GM19351 (cell line): ENCODE data around the gene CACNA2D4.
"Not testable (repeated sequence)": the region's sequence is repeated elsewhere in the genome, so short reads cannot be mapped to it uniquely, and the experiment has no call there.

ENCODE experiments used
- ATAC-seq: cut with Tn5 transposase; IDR thresholded peaks from one replicate; pipeline ENCODE4 v1.9.1; 2021; ENCODE audit warnings: mild to moderate bottlenecking, moderate library complexity; ENCODE audit not compliant: unreplicated experiment

The CACNA2D4 gene

DNA sequence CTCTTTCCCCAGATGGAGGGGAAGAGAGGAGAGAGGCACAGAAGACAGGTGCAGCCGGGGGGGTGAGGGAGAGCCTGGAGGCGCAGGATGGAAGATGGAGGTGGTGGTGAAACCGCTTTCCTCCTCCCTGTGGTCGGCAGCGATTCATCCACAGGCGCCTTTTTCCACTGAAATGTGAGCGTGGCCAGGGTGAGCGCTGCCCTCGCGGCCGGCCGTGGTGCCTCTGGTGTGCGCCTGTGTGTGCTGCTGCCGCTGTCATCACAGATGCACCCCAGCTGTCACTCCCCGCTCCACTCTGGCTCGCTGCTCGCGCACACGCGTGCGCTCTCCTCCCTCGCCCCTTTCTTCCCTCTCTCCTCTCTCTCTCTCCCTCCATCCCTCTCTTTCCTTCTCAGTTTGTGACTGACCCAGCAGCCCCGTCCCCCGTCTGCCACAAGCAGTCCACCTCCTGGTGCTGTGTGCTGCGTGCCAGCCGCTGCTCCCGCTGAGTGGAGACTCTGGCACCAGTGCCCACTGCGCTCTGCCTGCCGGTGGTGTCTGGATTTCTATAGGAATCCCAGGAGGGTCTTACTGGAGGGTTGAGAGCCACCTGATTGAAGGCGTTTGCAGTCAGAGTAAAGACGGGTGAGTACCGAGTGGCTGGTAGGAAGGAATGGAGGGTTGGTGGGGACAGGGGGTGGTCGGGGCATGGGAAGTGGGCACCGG lies 98.1 kb downstream of the CACNA2D4 start, which contains the start of gene LRTM2:
Gene LRTM2, plus strand, starts transcription at position 375 of the 705 bp plus-strand sequence. CDS start 7,584 bp downstream, outside the sequence.
- ATAC-seq = no peak

DNA sequence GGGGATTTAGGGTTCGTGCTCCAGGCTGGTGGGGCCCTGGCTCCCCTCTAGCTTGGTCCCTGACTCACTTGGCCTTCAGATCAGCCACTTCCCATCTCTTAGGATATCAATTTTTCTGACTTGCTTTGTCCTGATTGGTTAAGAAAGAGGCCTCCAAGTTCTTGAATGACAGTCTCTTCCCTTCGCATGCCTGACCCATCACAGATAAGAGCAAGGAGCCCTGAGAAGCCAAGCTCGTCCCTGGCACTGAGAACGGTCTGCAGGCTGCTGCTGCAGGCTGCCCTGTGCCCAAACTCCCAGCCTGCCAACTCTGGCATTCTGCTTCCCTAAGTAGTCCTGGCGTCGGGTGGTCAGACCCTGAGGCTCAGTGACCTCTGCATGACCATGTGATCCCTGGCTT lies 98.9 kb downstream of the CACNA2D4 start:
- no peak for ATAC-seq

DNA sequence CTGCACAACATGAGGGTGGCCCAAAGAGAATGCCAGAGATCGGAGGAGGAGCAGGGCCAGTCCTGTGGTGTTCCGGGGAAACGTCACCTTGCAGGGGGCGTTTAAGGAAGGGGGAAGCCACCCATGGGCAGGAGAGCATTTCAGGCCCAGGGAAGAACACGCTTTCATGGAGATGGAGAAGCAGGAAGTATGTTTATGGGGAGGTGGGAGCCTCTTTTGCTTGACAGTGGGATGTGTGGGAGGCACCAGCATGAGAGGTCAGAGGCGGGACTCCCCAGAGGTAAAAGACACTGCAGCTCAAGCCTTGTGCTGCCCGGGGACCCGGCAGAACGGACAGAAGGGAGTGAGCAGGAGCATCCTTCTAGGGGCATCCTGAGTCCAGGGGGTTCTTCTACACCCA lies 99.4 kb downstream of the CACNA2D4 start:
- no peak for ATAC-seq

DNA sequence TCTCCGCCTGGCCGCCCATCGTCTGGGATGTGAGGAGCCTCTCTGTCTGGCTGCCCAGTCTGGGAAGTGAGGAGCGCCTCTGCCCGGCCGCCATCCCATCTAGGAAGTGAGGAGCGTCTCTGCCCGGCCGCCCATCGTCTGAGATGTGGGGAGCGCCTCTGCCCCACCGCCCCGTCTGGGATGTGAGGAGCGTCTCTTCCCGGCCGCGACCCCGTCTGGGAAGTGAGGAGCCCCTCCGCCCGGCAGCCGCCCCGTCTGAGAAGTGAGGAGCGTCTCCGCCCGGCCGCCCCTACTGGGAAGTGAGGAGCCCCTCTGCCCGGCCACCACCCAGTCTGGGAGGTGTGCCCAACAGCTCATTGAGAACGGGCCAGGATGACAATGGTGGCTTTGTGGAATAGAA lies 100.5 kb downstream of the CACNA2D4 start:
- ATAC-seq = not testable (repeated sequence)

DNA sequence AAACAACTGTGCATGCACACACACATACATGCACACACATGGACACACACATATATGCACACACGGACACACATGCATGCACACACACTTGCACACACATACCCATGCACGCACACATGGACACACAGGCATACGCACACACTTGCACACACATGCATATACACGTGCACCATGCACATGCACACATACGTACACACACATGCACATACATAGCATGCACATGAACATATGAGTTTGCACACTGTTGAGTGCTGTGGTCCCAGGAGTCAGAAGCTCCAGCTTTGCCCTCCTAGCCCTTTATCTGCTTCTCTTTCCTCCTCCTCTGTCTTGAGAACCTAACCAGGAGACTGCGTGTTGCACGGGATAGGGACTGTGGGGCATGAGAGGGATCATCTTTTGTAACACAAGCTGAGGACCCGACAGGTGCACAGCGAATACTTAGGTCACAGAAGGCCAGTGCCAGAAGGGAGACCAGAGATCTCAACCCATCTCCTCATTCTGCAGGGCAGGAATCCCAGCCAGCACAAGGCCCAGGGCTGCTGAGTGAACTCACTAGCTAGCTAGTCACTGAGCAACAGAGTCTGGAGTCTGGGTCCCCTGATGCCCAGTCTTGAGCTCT lies 101.6 kb downstream of the CACNA2D4 start:
- no peak for ATAC-seq

DNA sequence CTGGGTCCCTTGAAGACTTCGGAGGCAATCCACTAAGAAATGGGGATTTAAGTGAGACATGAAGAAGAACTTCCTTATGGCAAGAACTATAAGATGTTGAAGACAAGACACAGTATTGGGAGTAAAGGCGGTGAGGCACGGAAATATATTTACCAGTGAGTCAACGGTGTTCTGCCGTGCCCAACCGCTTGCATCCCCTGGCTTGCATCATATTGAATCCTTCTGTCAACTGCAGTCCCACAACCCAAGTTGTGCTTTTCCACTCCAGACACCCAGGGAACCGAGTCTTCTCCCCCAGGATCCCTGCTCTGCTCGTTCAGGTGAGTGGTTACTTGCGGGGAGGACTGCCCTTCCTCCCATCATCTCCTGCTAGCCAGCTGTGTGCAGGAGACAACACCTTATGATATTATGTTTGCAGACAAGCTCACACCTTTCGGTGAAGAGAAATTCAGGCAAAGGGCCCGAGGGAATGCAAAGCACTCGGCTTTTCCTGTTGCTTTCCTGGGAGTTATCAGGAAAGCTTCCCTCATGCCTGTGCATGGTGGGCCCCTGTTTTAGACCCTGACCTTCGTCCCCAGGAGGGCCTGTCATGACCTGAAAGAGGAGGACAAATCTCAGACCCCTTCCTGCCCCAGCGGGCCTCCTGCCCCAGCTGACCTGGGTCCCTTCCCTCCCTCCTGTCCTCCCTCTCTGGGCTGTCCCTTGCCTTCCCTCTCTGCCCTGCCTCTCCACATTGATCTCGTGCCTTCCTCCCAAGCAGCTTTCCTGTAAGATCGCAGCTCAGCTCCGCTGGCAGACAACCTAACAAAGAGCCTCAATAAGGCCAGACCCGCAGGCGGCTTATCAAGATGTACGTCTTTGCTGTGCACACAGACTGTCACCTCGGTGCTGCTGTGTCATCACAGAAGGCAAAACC lies 102.4 kb downstream of the CACNA2D4 start:
- ATAC-seq = no peak

DNA sequence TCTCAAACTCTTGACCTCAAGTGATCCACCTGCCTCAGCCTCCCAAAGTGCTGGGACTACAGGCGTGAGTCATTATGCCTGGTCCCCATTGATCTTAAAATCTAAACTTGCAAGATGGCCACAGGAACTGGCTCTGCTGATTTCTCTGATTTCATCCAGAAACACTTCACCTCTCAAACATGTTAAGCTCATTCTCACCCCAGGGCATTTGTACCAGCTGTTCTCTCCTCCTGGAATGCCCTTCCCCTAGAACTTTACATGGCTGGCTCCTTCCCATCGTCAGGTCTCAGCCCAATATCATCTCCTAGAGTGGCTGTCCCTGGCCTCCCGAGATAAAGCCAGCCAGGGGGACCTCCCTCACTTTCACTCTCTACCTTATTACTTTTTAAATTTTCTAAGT lies 103.3 kb downstream of the CACNA2D4 start:
- no peak for ATAC-seq

DNA sequence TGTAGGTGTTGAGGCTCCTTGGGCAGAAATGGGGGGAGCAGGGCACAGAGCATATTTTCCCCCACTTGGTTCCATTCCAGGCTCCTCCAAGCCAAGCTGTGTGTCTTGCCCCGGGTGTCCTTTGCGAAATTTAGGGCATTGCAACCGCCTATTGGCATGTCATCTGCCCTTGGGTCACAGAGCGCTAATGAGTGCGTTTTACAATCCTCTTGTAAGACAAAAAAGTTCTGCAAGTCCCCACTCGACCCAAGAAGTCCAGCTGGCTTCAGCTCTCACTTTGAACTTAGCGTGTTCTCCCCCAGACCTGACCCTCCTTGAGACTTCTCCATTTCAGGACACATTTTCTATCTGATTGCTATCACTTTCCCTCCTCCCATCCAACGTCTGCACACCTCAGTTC lies 104.2 kb downstream of the CACNA2D4 start:
- no peak for ATAC-seq

DNA sequence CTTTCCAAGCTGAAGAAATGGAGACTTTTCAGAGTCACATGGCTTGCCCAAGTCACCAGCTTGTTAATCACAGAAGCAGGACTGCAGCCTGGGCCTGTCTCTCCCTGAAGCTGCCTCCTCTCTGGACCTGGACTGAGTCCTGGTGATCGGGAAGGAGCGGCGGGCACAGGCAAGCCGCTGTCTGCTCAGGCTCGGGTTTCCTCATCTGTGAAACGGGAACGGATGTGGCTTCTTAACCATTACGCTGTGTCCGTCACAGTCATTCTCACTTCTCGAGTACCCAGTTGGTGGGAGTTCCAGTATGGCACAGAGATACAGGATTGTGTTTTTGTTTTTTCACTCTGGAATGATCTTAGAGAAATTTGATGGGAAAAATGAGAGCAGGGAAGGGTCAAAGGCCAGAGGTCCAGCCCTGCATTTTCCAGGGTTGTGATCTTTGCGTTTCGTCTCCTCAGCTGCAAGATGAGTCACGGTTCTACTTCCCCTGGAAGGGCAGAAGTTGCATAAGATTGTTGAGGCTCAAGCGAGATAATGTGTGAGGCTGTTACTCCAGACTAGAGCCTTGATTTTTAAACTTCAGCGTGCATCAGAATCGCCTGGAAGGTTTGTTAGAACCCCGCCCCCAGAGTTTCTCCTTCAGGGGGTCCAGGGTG lies 105.7 kb downstream of the CACNA2D4 start:
- no peak for ATAC-seq

DNA sequence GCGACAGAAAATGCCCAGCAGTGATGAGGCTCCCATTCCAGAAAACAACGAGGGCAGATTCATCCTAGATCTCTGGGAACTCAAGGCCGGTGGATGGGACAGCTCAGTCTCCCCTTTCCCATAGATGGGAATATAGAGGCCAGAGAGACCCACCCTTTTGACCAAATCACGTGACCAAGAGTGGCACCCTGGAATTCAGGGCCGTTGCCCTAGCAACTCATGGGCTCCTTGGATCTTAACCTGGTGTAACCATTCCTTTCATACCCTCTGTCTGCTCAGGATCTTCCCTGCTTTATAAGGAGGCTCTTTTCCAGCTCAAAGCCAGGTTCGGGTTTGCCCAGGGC lies 106.5 kb downstream of the CACNA2D4 start:
- ATAC-seq = no peak

DNA sequence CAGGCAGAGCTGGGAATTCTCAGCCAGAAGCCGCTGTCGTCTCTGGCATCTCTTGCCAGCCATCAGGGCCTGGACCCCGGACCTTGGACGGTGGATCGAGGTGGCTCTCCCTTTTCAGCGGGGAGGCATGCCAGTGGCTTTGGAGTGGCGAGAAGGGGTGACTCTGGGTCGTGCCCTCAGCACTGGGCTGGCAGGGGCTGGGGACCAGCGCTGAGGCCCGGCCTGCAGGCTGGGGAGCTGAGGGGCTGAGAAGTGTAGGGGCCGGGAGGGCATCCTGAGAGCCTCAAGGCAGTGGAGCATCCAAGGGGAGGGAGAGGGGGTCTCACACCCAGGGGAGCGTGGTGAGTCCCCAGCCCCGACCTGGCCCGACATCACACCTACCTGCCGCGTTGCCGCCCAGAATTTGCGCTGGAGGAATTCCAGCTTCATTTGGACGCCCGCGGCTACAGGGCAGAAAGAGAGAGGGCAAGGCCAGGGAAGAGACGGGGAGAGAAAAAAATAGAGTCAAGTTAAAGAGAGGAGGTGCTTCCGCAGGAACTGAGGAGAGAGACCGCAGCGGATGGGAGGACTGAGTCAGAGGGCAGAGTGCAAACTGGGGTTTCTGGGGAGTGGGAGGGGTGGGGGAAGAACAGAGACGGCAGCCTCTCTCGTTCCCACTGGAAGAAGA lies 107.0 kb downstream of the CACNA2D4 start:
- ATAC-seq = no peak

DNA sequence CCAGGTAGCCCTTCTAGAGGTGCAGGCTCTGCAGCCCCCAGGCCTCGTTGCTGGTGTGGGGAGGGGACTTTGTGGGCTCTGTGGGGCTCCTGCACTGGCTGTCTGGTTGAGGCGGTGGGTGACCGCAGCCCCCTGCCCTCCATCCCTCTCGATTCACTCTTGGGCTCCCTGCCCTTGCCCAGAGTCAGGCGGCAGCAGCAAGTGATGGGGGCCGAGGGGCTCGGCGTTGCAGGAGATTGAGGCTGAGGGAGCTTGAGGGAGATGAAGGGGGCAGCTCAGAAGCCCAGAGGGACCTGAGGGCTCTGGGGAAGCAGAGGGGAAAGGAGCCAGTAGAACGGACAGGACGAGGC lies 107.5 kb downstream of the CACNA2D4 start:
- ATAC-seq = no peak

DNA sequence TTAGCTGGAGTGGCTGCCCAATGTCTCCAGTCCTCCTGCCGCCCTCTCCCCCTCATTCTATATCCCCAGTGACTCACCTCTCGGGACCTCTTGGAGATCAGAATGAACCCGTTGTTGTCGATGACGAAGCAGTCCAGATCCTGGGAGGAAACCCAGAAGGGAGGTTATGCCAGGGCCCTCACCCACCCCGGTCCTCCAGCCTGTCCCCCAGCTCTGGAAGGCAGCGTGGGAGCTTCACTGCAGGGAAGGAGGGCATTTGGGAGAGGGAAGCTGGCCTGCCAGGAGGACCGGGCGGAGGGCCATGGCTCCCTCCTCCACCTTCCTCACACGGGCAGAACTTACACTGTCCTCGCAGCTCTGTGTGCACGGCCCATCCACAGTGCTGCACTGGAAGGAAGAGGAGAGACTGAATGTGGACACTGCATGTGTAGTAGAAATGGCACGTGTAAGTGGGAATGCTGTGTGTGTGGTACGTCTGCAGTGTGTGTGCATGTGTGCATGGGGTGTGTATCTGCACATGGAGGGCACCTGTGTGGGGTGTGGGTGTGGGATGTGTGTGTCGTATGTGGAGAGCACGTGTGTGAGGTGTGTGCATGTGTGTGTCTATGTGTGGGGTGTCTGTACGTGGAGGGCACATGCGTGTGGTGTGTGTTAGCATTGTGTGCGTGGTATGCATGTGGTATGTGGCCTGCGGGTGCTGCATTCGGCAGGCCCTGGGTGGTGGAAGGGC lies 108.1 kb downstream of the CACNA2D4 start:
- no peak for ATAC-seq

DNA sequence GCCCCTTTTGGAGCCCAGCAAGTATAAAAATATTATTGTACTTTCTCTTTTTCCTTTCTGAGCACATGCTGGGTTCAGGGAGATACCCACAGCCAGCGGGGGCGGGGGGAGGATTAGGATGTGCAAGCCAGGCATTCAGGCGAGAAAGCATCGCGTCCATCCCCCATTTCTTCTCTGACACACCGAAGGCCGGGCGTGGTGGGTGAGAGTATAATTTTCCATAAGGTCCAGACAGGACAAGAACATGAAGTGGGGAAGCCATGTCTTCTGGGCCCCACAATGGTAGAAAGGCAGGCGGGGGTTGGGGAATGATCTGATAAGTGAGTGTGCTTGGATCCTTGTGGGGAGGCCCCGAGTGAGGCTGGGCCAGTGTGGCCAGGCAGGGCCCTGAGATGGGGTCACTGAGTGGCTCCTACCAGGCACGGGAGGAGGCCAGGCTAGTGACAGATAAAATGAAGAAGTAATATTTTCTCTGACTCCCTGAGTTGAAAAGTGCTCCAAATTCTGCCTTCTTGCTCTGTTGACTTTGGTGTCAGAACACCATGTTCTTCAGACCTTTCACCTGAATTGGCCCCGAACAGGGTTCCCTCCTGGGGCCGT lies 108.8 kb downstream of the CACNA2D4 start:
- no peak for ATAC-seq

DNA sequence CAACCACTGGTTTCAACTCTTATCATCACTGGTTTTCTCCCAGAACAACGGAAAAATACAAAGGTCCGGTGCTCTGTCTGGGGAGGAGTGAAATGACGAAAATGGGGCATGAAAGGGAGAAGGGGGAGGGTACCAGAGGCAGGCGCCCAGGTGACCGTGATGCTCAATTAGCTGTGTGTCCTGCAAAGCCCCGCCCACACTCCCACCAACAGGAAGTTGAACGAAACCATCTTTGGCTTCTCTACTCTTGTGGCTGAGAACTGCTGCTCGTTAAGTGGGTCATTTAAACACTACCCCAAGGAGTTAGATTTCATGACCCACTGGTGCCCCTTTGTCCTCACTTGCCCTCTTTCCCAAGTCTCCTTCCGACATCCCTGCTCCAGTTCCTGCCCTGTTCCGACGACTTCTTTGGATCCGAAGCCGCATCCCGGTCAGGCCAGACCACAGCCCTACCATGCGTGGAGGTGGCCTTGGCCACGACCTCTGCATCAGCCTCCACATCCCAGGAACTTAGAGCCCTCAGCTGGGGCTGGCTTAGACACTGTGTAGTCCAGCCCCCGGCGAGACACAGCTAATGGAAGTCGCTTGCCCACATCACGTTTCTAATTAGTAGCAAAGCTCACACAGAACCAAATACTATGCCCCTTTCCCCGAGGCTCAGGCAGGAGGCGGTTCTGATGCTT lies 109.5 kb downstream of the CACNA2D4 start:
- no peak for ATAC-seq

DNA sequence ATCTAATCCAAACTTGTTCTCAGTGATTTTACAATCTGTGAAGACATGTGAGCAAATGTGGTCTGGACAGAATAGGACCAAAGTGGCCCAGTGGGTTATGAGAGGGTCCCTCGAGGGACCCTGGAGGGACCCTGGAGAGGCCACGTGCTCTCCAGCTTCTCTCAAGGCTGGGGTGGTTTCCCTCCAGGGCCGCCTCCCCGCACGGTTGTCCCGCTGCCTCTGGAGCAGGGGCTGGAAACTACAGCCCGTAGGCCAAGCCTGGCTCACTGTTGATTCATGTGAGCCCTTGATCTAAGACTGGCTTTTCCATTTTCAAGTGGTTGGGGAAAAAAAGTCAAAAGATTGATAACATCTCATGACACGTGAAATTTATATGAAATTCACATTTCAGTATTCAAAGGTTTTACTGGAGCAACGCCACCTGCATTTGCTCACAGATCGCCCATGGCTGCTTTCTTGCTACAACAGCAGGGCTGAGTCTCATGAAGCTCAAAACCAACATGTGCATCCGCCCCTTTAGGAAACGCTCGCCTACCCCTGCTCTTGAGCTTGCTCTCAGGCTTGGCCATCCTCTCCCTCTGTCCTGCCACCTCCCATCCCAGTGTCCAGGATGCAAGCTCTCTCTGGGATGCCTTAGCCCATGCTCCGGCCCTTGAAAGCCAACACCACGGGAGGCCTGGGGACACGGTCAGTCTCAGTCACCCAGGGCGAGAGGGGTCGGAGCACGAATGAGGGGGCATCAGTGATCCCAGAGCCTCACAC lies 110.2 kb downstream of the CACNA2D4 start:
- no peak for ATAC-seq

DNA sequence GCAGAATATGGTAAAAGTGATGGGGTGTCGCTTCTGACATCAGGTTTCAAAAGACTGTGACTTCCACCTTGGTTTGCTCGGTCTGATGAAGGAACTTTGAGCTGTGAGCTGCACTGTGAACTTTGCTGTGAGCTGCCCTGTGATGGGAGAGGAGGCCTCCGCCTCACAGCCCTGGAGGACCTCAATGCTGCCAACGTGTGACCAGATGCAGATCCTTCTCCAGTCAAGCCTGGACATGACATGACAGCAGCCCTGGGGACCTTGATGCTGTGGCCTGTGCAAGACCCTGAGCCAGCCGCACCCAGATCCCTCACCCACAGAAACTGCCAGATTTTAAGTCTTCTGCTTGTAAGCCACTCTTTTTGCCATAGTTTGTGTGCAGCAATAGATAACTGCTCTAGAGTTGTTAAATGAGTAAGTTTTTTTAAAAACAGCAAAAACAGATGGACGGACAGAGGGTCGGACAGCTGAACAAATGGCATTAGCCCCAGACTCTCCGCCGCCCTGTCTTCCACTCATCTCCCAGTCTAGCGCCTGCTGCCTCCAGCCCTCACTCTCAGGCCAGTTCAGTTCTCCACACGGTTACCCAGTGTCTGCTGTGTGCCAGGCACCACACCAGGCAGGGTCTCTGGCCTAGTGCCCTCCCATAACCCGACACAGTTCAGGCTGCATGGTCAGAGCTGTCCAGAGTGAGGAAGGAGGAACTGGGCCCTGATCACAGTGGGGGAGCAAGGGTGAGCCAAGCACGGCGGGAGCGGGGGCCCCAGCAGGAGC lies 111.2 kb downstream of the CACNA2D4 start:
- ATAC-seq = no peak
